HFF-Myc (cell line): ENCODE measurements around the gene CAPRIN2.

ENCODE experiments used
- DNase-seq: peaks from one replicate; pipeline ENCODE4 v3.0.0-alpha.2; 2011; ENCODE audit warnings: low read depth; ENCODE audit errors: extremely low read depth
- H3K4me3 ChIP-seq: replicated peaks from 2 replicates; pipeline ENCODE4 v1.5.1; 2011; ENCODE audit warnings: low read depth, mild to moderate bottlenecking, control low read depth, low read length
- CTCF ChIP-seq: IDR thresholded peaks from 2 replicates; pipeline ENCODE4 v1.5.1; 2012; ENCODE audit warnings: mild to moderate bottlenecking, low read depth, low read length, control low read depth; ENCODE audit errors: missing control alignments

The CAPRIN2 gene

GRCh38 chr12:30739020-30739419 lies 15.7 kb downstream of the CAPRIN2 start:
- no peak for TF ChIP-seq CTCF
- no peak for DNase-seq
- no peak overlapping the region for H3K4me3 ChIP-seq

GRCh38 chr12:30732954-30733637 lies 21.7 kb downstream of the CAPRIN2 start:
- DNase-seq = no peak
- no peak overlapping the region for H3K4me3 ChIP-seq
- TF ChIP-seq CTCF = no peak

GRCh38 chr12:30730011-30730410 lies 24.7 kb downstream of the CAPRIN2 start:
- TF ChIP-seq CTCF = no peak
- H3K4me3 ChIP-seq = no peak overlapping the region
- DNase-seq = no peak

- no peak overlapping the region for H3K4me3 ChIP-seq
- no peak for DNase-seq
- TF ChIP-seq CTCF = no peak
Measured at GRCh38 chr12:30729547-30729946, 25.2 kb downstream of the CAPRIN2 start.

GRCh38 chr12:30726647-30727046 lies 28.1 kb downstream of the CAPRIN2 start:
- DNase-seq = no peak

GRCh38 chr12:30725739-30726138 lies 29.0 kb downstream of the CAPRIN2 start:
- peak; percentile 35 for DNase-seq
- no peak for TF ChIP-seq CTCF
- H3K4me3 ChIP-seq = no peak overlapping the region

More at GRCh38 chr12:30726647-30727046, 28.1 kb downstream of the CAPRIN2 start:
- TF ChIP-seq CTCF = no peak
- no peak overlapping the region for H3K4me3 ChIP-seq

GRCh38 chr12:30719060-30719459 lies 35.7 kb downstream of the CAPRIN2 start:
- TF ChIP-seq CTCF = no peak
- DNase-seq = no peak
- H3K4me3 ChIP-seq = no peak overlapping the region
